Measurements from ENCODE around the gene AGPAT4.

AGPAT4 gene

GRCh38 chr6:161251345-161251744 lies 22.5 kb downstream of the AGPAT4 start:
- FAIRE-seq (no peak), DNase-seq (ENCODE audit: insufficient read length, low spot score) (no peak)
- TF ChIP-seq CTCF (IDR thresholded peaks at IDR 0.05; ENCODE audit: insufficient read depth, missing control alignments): no peak

- FAIRE-seq (no peak), DNase-seq (ENCODE audit: insufficient read length, low spot score) (no peak)
- no peak for TF ChIP-seq CTCF (IDR thresholded peaks at IDR 0.05; ENCODE audit: insufficient read depth, missing control alignments)
These were observed 24.5 kb downstream of the AGPAT4 start for GRCh38 chr6:161249327-161249726.

- TF ChIP-seq CTCF (IDR thresholded peaks at IDR 0.05; ENCODE audit: insufficient read depth, missing control alignments): no peak
- FAIRE-seq (no peak), DNase-seq (ENCODE audit: insufficient read length, low spot score) (no peak)
These were observed 27.1 kb downstream of the AGPAT4 start for GRCh38 chr6:161246725-161247124.

- no peak for DNase-seq (ENCODE audit: insufficient read length, low spot score)
- FAIRE-seq: no peak
- no peak for TF ChIP-seq CTCF (IDR thresholded peaks at IDR 0.05; ENCODE audit: insufficient read depth, missing control alignments)
These were observed 28.5 kb downstream of the AGPAT4 start for GRCh38 chr6:161245363-161245762.

GRCh38 chr6:161244725-161245124 lies 29.1 kb downstream of the AGPAT4 start:
- DNase-seq (ENCODE audit: insufficient read length, low spot score): no peak
- no peak for TF ChIP-seq CTCF (IDR thresholded peaks at IDR 0.05; ENCODE audit: insufficient read depth, missing control alignments)
- FAIRE-seq: no peak

- DNase-seq (ENCODE audit: insufficient read length, low spot score): no peak
- no peak for TF ChIP-seq CTCF (IDR thresholded peaks at IDR 0.05; ENCODE audit: insufficient read depth, missing control alignments)
These were observed 30.8 kb downstream of the AGPAT4 start for GRCh38 chr6:161242779-161243693.

GRCh38 chr6:161242113-161242512 lies 31.7 kb downstream of the AGPAT4 start:
- DNase-seq (ENCODE audit: insufficient read length, low spot score): no peak
- no peak for TF ChIP-seq CTCF (IDR thresholded peaks at IDR 0.05; ENCODE audit: insufficient read depth, missing control alignments)
- no peak for FAIRE-seq

More at GRCh38 chr6:161242779-161243693, 30.8 kb downstream of the AGPAT4 start:
- FAIRE-seq: no peak
